ENCODE data around the gene TMEM132C. TPM values are rescaled to one million over a fixed set of nuclear protein-coding genes. Genes with fewer than 3 reads are reported as not detected.

Gene TMEM132C
- total RNA-seq, 1 experiment from 2014 or later = not detected

DNA sequence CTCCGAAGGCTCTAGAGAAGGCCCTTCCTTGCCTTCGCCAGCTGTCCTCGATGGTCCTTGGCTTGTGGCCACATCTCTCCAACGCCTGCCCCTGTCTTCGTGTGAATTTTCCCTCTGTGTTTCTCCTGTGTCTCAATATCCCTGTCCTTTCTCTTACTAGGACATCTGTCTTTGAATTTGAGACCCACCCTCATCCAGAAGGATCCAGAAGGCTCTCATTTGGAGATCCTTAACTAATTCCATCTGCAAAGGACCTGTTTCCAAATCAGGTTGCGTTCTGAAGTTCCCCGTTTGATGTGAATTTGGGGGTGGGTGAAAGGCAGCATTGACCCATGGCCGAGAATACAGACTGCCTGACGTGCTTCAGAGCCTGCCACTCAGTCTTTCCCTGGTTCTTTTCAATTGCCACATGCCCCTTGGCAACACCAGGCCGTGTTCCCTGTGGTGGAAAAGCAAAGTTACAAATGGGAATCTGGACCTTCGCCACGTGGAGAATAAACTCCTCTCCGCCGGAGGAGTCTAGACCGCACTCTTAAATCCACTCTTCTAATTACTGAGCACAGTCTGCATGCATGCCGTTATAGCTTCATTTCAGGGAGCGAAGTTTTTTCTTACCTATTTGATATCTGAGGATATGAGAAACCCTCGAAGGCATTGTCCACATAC lies 158.8 kb downstream of the TMEM132C start:
- H3K4me1 Mint-ChIP-seq = no peaks in the 10 kb centered on the region
- no peak overlapping the region for H3K4me3 Mint-ChIP-seq
- H3K9me3 Mint-ChIP-seq = peaks cover 77% of the 10 kb centered on the region
- peaks cover 75% of the 10 kb centered on the region for H3K36me3 Mint-ChIP-seq
- ChIA-PET POLR2A (no interaction called here), CTCF (no interaction called here)
- ATAC-seq = no peak
- no peak for DNase-seq (ENCODE audit: low spot score)
- peaks cover 8% of the 10 kb centered on the region for H3K27me3 Mint-ChIP-seq (ENCODE audit: low read depth)
- H3K27ac Mint-ChIP-seq = no peak overlapping the region
- TF ChIP-seq PRDM15 (CRISPR knock-in tag; IDR thresholded peaks at IDR 0.05) = no peak
- no peak for TF ChIP-seq MXD4 (CRISPR knock-in tag; IDR thresholded peaks at IDR 0.05; ENCODE audit: borderline replicate concordance)
- TF ChIP-seq SMAD4 (CRISPR knock-in tag; IDR thresholded peaks at IDR 0.05) = no peak
- TF ChIP-seq, protein P1, sequence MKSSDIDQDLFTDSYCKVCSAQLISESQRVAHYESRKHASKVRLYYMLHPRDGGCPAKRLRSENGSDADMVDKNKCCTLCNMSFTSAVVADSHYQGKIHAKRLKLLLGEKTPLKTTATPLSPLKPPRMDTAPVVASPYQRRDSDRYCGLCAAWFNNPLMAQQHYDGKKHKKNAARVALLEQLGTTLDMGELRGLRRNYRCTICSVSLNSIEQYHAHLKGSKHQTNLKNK (CRISPR knock-in tag; IDR thresholded peaks at IDR 0.05) = no peak
- no peak for TF ChIP-seq USF2 (CRISPR knock-in tag; IDR thresholded peaks at IDR 0.05)
- TF ChIP-seq, protein P2, sequence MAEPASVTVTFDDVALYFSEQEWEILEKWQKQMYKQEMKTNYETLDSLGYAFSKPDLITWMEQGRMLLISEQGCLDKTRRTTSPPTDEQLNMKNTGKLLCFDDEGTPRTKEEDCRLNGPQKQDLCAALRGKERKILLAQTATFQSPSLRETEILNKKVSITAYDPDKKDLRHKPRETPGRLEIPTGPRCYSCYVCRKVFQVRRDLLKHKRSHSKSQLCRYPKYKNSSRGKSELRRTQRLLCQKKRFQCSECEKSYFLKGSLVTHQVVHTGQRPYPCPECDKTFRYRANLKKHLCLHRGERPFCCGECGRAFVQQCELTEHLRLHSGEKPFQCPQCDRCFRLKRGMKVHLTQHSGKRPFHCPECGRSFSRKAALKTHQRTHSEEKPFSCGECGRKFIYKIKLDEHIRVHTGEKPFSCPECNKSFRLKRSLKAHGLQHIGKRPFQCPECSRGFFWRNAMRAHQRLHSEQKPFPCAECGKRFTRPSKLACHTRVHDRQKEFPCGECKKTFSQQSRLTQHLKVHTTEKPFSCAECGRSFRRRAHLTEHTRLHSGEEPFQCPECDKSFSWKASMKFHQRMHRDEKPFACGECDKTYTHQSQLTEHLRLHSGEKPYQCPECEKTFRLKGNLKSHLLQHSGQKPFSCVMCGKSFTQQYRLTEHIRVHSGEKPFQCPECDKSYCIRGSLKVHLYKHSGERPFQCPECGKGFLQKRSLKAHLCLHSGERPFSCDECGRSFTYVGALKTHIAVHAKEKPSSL (CRISPR knock-in tag; conservative IDR thresholded peaks at IDR 0.05) = no peak
- no peak for TF ChIP-seq FOXP1 (CRISPR knock-in tag; IDR thresholded peaks at IDR 0.05; ENCODE audit: borderline replicate concordance)
- no peak for TF ChIP-seq ELF4 (CRISPR knock-in tag; IDR thresholded peaks at IDR 0.05; ENCODE audit: low read depth)
- no peak for TF ChIP-seq ZNF219 (CRISPR knock-in tag; IDR thresholded peaks at IDR 0.05; ENCODE audit: borderline replicate concordance)
- TF ChIP-seq TEAD4 (CRISPR knock-in tag; IDR thresholded peaks at IDR 0.05) = no peak
- TF ChIP-seq JAZF1 (CRISPR knock-in tag; IDR thresholded peaks at IDR 0.05) = no peak
- TF ChIP-seq, protein P3, sequence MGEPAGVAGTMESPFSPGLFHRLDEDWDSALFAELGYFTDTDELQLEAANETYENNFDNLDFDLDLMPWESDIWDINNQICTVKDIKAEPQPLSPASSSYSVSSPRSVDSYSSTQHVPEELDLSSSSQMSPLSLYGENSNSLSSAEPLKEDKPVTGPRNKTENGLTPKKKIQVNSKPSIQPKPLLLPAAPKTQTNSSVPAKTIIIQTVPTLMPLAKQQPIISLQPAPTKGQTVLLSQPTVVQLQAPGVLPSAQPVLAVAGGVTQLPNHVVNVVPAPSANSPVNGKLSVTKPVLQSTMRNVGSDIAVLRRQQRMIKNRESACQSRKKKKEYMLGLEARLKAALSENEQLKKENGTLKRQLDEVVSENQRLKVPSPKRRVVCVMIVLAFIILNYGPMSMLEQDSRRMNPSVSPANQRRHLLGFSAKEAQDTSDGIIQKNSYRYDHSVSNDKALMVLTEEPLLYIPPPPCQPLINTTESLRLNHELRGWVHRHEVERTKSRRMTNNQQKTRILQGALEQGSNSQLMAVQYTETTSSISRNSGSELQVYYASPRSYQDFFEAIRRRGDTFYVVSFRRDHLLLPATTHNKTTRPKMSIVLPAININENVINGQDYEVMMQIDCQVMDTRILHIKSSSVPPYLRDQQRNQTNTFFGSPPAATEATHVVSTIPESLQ (CRISPR knock-in tag; IDR thresholded peaks at IDR 0.05) = no peak
- TF ChIP-seq E2F1 (CRISPR knock-in tag; IDR thresholded peaks at IDR 0.05) = no peak
- TF ChIP-seq RORB (CRISPR knock-in tag; IDR thresholded peaks at IDR 0.05) = no peak
- no peak for TF ChIP-seq CREM (CRISPR knock-in tag; IDR thresholded peaks at IDR 0.05)

All from WTC11 (cell line).